ENCODE results near the gene GSS. TPM values are rescaled to one million over a fixed set of nuclear protein-coding genes. Genes with fewer than 3 reads are reported as not detected.
"Not testable (repeated sequence)": the region's sequence is repeated elsewhere in the genome, so short reads cannot be mapped to it uniquely, and the experiment has no call there.

GSS gene
- total RNA-seq, 1 donor = 52.0 TPM

- DNase-seq (ENCODE audit: low read depth in 2 of 3, low spot score in 2 of 3) = no peak
These were observed 38.7 kb downstream of the GSS start for GRCh38 chr20:34916774-34917354.

GRCh38 chr20:34915749-34916455, 39.7 kb downstream of the GSS start:
- DNase-seq (ENCODE audit: low read depth in 2 of 3, low spot score in 2 of 3) = no peak

GRCh38 chr20:34915131-34915530, 40.5 kb downstream of the GSS start:
- no peak for DNase-seq (ENCODE audit: low read depth in 2 of 3, low spot score in 2 of 3)

- DNase-seq (ENCODE audit: low read depth in 2 of 3, low spot score in 2 of 3) = peak in 2 of 3 donors; percentile 10 to 41
These were observed 47.8 kb downstream of the GSS start for GRCh38 chr20:34907616-34908469.

- DNase-seq (ENCODE audit: low read depth in 2 of 3, low spot score in 2 of 3) = no peak
These were observed 51.4 kb downstream of the GSS start for GRCh38 chr20:34904202-34904621.

- DNase-seq (ENCODE audit: low read depth in 2 of 3, low spot score in 2 of 3) = not testable (repeated sequence)
These were observed 56.9 kb downstream of the GSS start for GRCh38 chr20:34898731-34899130.

- DNase-seq (ENCODE audit: low read depth in 2 of 3, low spot score in 2 of 3) = not testable (repeated sequence)
These were observed 57.5 kb downstream of the GSS start for GRCh38 chr20:34898129-34898528.

- no peak for DNase-seq (ENCODE audit: low read depth in 2 of 3, low spot score in 2 of 3)
These were observed 59.5 kb downstream of the GSS start for GRCh38 chr20:34896086-34896621.

GRCh38 chr20:34895465-34895864, 60.1 kb downstream of the GSS start:
- DNase-seq (ENCODE audit: low read depth in 2 of 3, low spot score in 2 of 3) = no peak

GRCh38 chr20:34894723-34895122, 60.9 kb downstream of the GSS start:
- no peak for DNase-seq (ENCODE audit: low read depth in 2 of 3, low spot score in 2 of 3)

- DNase-seq (ENCODE audit: low read depth in 2 of 3, low spot score in 2 of 3) = no peak
These were observed 62.9 kb downstream of the GSS start for GRCh38 chr20:34892671-34893070.

GRCh38 chr20:34891166-34892062, 64.2 kb downstream of the GSS start:
- peak in 2 of 3 donors; percentile 18 to 20 for DNase-seq (ENCODE audit: low read depth in 2 of 3, low spot score in 2 of 3)

- DNase-seq (ENCODE audit: low read depth in 2 of 3, low spot score in 2 of 3) = peak in 1 of 3 donors; percentile 22
These were observed 67.1 kb downstream of the GSS start for GRCh38 chr20:34888468-34888867.

GRCh38 chr20:34887023-34887422, 68.6 kb downstream of the GSS start:
- no peak for DNase-seq (ENCODE audit: low read depth in 2 of 3, low spot score in 2 of 3)

GRCh38 chr20:34886122-34886521, 69.5 kb downstream of the GSS start:
- no peak for DNase-seq (ENCODE audit: low read depth in 2 of 3, low spot score in 2 of 3)

- DNase-seq (ENCODE audit: low read depth in 2 of 3, low spot score in 2 of 3) = no peak
These were observed 71.3 kb downstream of the GSS start for GRCh38 chr20:34884260-34884659.

- no peak for DNase-seq (ENCODE audit: low read depth in 2 of 3, low spot score in 2 of 3)
These were observed 71.8 kb downstream of the GSS start for GRCh38 chr20:34883809-34884208.

- no peak for DNase-seq (ENCODE audit: low read depth in 2 of 3, low spot score in 2 of 3)
These were observed 72.4 kb downstream of the GSS start for GRCh38 chr20:34883087-34883688.

- no peak for DNase-seq (ENCODE audit: low read depth in 2 of 3, low spot score in 2 of 3)
These were observed 73.9 kb downstream of the GSS start for GRCh38 chr20:34881689-34882088.

- DNase-seq (ENCODE audit: low read depth in 2 of 3, low spot score in 2 of 3) = not testable (repeated sequence)
These were observed 74.6 kb downstream of the GSS start for GRCh38 chr20:34880971-34881370.

Data from hematopoietic multipotent progenitor cell (in vitro differentiated cells).